ENCODE data around the gene MAP3K10. TPM values are rescaled to one million over a fixed set of nuclear protein-coding genes. Genes with fewer than 3 reads are reported as not detected.

The MAP3K10 gene
- total and polyA plus RNA-seq, 2 of the 13 experiments (the other 11 are each of a cell fraction or from before 2014, with no cell fraction given) = 3.4 to 5.0 TPM

- ATAC-seq = no peak
- H4K20me1 ChIP-seq (ENCODE audit: insufficient read depth, low read length) = peaks cover 16% of the 10 kb centered on the region; the same call in 1 of the 2 replicates
- no peaks in the 10 kb centered on the region for H3K9me3 ChIP-seq (ENCODE audit: low read length)
- in situ Hi-C loops (cut with HindIII; ENCODE audit: extremely low pct_ligation_motif_present, low pct_unique_long_range_greater_than_20kb) = no loop called here
- BruUV-seq (replicated peaks) = no TSS peak
- ChIA-PET POLR2A (no interaction called here), CTCF (ENCODE audit: low intra/inter-chr PET ratio, low total read pairs) (no interaction called here)
- no peaks in the 10 kb centered on the region for H3K27me3 ChIP-seq (ENCODE audit: control insufficient read depth in 1 of 2, insufficient read depth in 2 of 2, low read length in 2 of 2)
- H3K36me3 ChIP-seq (replicated peaks in 1 of 2; ENCODE audit: control insufficient read depth in 1 of 2, insufficient read depth in 2 of 2, low read length in 2 of 2) = peaks cover 13 to 31% of the 10 kb centered on the region in 2 experiments; a peak in 4 of 5 replicates
- 97% methylated on average over 18 of the region's 24 CpGs for WGBS (ENCODE audit: low lambda C conversion rate)
- H3K79me2 ChIP-seq (ENCODE audit: insufficient read depth, low read length) = peaks cover 50% of the 10 kb centered on the region
- H3K4me1 ChIP-seq (ENCODE audit: insufficient read depth, low read length) = peaks cover 9% of the 10 kb centered on the region
- FAIRE-seq = no peak
- H3K4me2 ChIP-seq (ENCODE audit: low read depth, low read length) = no peak overlapping the region
- intact Hi-C loops (cut with micrococcal nuclease; ENCODE audit: unreplicated experiment) = no loop called here
- TF ChIP-seq TOPORS (CRISPR knock-in tag; IDR thresholded peaks at IDR 0.05) (no peak), AGO1 (IDR thresholded peaks at IDR 0.05; ENCODE audit: low read depth, low read length, poor library complexity, severe bottlenecking) (no peak), TOE1 (CRISPR knock-in tag; IDR thresholded peaks at IDR 0.05) (no peak), AGO2 (optimal IDR thresholded peaks at IDR 0.05; ENCODE audit: low read depth, low read length) (peak; percentile 55), ZNF354B (CRISPR knock-in tag; IDR thresholded peaks at IDR 0.05) (no peak), ZBTB7B (CRISPR knock-in tag; IDR thresholded peaks at IDR 0.05) (no peak), POLR2A (IDR thresholded peaks at IDR 0.05; ENCODE audit: insufficient read depth in 1 of 2, low read depth in 2 of 2, low read length in 2 of 2) (no peak)
- no peak overlapping the region for H2AFZ ChIP-seq (ENCODE audit: low read length)
- H3K9ac ChIP-seq (ENCODE audit: insufficient read depth, low read depth, low read length) = no peak overlapping the region
- no peak overlapping the region for H3K27ac ChIP-seq (ENCODE audit: extremely low read length, insufficient read depth, low read length)
- no peak overlapping the region for H3K4me3 ChIP-seq (replicated peaks in 1 of 3; ENCODE audit: insufficient read depth in 1 of 3, low read depth in 2 of 3, low read length in 3 of 3)
- DNase-seq (ENCODE audit: low spot score) = no peak
These were observed 72.5 kb downstream of the MAP3K10 start for GRCh38 chr19:40263440-40264313.

Measured in HepG2 (cell line).